H9 (cell line): ENCODE measurements around the gene GBP7. TPM values are rescaled to one million over a fixed set of nuclear protein-coding genes. Genes with fewer than 3 reads are reported as not detected.

Source experiments
- DNase-seq: peaks from one replicate; pipeline ENCODE4 v3.0.0-alpha.2; 2017
- H2AFZ ChIP-seq: one replicate; pipeline ENCODE4 v1.6.1; 2013; ENCODE audit warnings: mild to moderate bottlenecking, low read length, control low read depth, moderate library complexity
- H2AK5ac ChIP-seq: 2 replicates; pipeline ENCODE4 v1.6.1; 2013; ENCODE audit warnings: low read length, control low read depth, mixed read lengths; ENCODE audit not compliant: insufficient read length
- H2BK120ac ChIP-seq: one replicate; pipeline ENCODE4 v1.6.1; 2013; ENCODE audit warnings: low read depth, mild to moderate bottlenecking, low read length, control low read depth, inconsistent platforms; ENCODE audit not compliant: poor library complexity, severe bottlenecking
- H2BK12ac ChIP-seq: 2 replicates; pipeline ENCODE4 v1.6.1; 2013; ENCODE audit warnings: low read length, control low read depth, mixed read lengths, low read depth; ENCODE audit not compliant: insufficient read length
- H2BK15ac ChIP-seq: 2 replicates; pipeline ENCODE4 v1.6.1; 2013; ENCODE audit warnings: low read depth, low read length, control low read depth
- H2BK20ac ChIP-seq: one replicate; pipeline ENCODE4 v1.6.1; 2013; ENCODE audit warnings: low read depth, mild to moderate bottlenecking, low read length, control low read depth, inconsistent platforms; ENCODE audit not compliant: poor library complexity, severe bottlenecking
- H2BK5ac ChIP-seq: 2 replicates; pipeline ENCODE4 v1.6.1; 2013; ENCODE audit warnings: low read length, control low read depth, mixed read lengths; ENCODE audit not compliant: insufficient read length
- H3K14ac ChIP-seq: 2 replicates; pipeline ENCODE4 v1.6.1; 2013; ENCODE audit warnings: low read length, control low read depth; ENCODE audit not compliant: insufficient read depth
- H3K18ac ChIP-seq: 2 replicates; pipeline ENCODE4 v1.6.1; 2013; ENCODE audit warnings: low read depth, mild to moderate bottlenecking, mixed read lengths, low read length, control low read depth; ENCODE audit not compliant: insufficient read length
- H3K23ac ChIP-seq: 2 replicates; pipeline ENCODE4 v1.6.1; 2013; ENCODE audit warnings: low read length, control low read depth, mixed read lengths, low read depth; ENCODE audit not compliant: insufficient read length
- H3K23me2 ChIP-seq: 2 replicates; pipeline ENCODE4 v1.6.1; 2013; ENCODE audit warnings: low read depth, mild to moderate bottlenecking, mixed read lengths, low read length, control low read depth; ENCODE audit not compliant: insufficient read length, poor library complexity, severe bottlenecking
- H3K27ac ChIP-seq: 2 replicates; pipeline ENCODE4 v1.5.1; 2013; ENCODE audit warnings: low read length, control low read depth, mixed read lengths, low read depth; ENCODE audit not compliant: insufficient read length
- H3K27me3 ChIP-seq: 2 replicates; pipeline ENCODE4 v1.6.1; 2013; ENCODE audit warnings: low read length, control low read depth, inconsistent platforms; ENCODE audit not compliant: insufficient read depth
- H3K4ac ChIP-seq: 2 replicates; pipeline ENCODE4 v1.6.1; 2013; ENCODE audit warnings: low read depth, mild to moderate bottlenecking, control low read depth, inconsistent platforms, low read length, moderate library complexity
- H3K4me1 ChIP-seq: 2 replicates; pipeline ENCODE4 v1.6.1; 2013; ENCODE audit warnings: low read length, control low read depth, inconsistent platforms; ENCODE audit not compliant: insufficient read depth
- H3K4me2 ChIP-seq: 2 replicates; pipeline ENCODE4 v1.6.1; 2013; ENCODE audit warnings: low read length, control low read depth, mixed read lengths; ENCODE audit not compliant: insufficient read length, insufficient read depth
- H3K56ac ChIP-seq: 2 replicates; pipeline ENCODE4 v1.6.1; 2013; ENCODE audit warnings: low read depth, mild to moderate bottlenecking, mixed read lengths, low read length, control low read depth; ENCODE audit not compliant: insufficient read length
- H3K79me1 ChIP-seq: 2 replicates; pipeline ENCODE4 v1.6.1; 2013; ENCODE audit warnings: low read depth, mild to moderate bottlenecking, moderate library complexity, low read length, control low read depth, inconsistent platforms; ENCODE audit not compliant: insufficient read depth, poor library complexity, severe bottlenecking
- H3K79me2 ChIP-seq: 2 replicates; pipeline ENCODE4 v1.6.1; 2013; ENCODE audit warnings: low read length, control low read depth, inconsistent platforms; ENCODE audit not compliant: insufficient read depth
- H3K9ac ChIP-seq: 2 replicates; pipeline ENCODE4 v1.6.1; 2013; ENCODE audit warnings: low read length, control low read depth, mixed read lengths; ENCODE audit not compliant: insufficient read length; ENCODE audit errors: extremely low read depth
- H3K9me3 ChIP-seq: one replicate; pipeline ENCODE4 v1.6.1; 2013; ENCODE audit warnings: low read depth, low read length, inconsistent platforms; ENCODE audit not compliant: control insufficient read depth
- H3T11ph ChIP-seq: one replicate; pipeline ENCODE4 v1.6.1; 2013; ENCODE audit warnings: mild to moderate bottlenecking, low read length, control low read depth, inconsistent platforms
- H4K20me1 ChIP-seq: one replicate; pipeline ENCODE4 v1.6.1; 2013; ENCODE audit not compliant: control insufficient read depth, insufficient read length, insufficient read depth
- H4K5ac ChIP-seq: 2 replicates; pipeline ENCODE4 v1.6.1; 2013; ENCODE audit warnings: low read depth, mild to moderate bottlenecking, mixed read lengths, low read length, control low read depth; ENCODE audit not compliant: insufficient read length
- H4K8ac ChIP-seq: replicated peaks from 2 replicates; pipeline ENCODE4 v1.6.1; 2013; ENCODE audit warnings: low read length, control low read depth, mixed read lengths, low read depth; ENCODE audit not compliant: insufficient read length
- H4K91ac ChIP-seq: 2 replicates; pipeline ENCODE4 v1.6.1; 2013; ENCODE audit warnings: low read depth, mild to moderate bottlenecking, moderate library complexity, mixed read lengths, low read length, control low read depth; ENCODE audit not compliant: insufficient read length
- H3K27ac Mint-ChIP-seq, 3 experiments: 2 replicates in 2 of 3; 3 replicates in 1 of 3; pipeline ENCODE4 v1.8.0; 2020 to 2021; ENCODE audit warnings: mixed read lengths in 3 of 3, mild to moderate bottlenecking in 1 of 3, moderate library complexity in 1 of 3
- H3K27me3 Mint-ChIP-seq: 2 replicates; pipeline ENCODE4 v1.8.0; 2021; ENCODE audit warnings: low read depth, mild to moderate bottlenecking, moderate library complexity, mixed read lengths
- H3K36me3 Mint-ChIP-seq, 3 experiments: 2 replicates in 2 of 3; 3 replicates in 1 of 3; pipeline ENCODE4 v1.8.0; 2020 to 2021; ENCODE audit warnings: low read depth in 3 of 3, mixed read lengths in 3 of 3; ENCODE audit not compliant: insufficient read depth in 1 of 3
- H3K4me1 Mint-ChIP-seq, 2 experiments: 2 replicates each; pipeline ENCODE4 v1.8.0; 2020; ENCODE audit warnings: mixed read lengths in 2 of 2
- H3K4me3 Mint-ChIP-seq, 2 experiments: 2 replicates in 1 of 2; 3 replicates in 1 of 2; pipeline ENCODE4 v1.8.0; 2020 to 2021; ENCODE audit warnings: mild to moderate bottlenecking in 2 of 2, mixed read lengths in 2 of 2, moderate library complexity in 1 of 2
- H3K9me3 Mint-ChIP-seq, 2 experiments: 2 replicates in 1 of 2; 3 replicates in 1 of 2; pipeline ENCODE4 v1.8.0; 2020; ENCODE audit warnings: mild to moderate bottlenecking in 2 of 2, mixed read lengths in 2 of 2, moderate library complexity in 1 of 2
- CTCF ChIP-seq: fragments of 200-600 bp; sonication (generic); conservative IDR thresholded peaks from 3 replicates; pipeline ENCODE4 v1.8.0; 2021; ENCODE audit warnings: antibody characterized with exemption, mild to moderate bottlenecking
- WGBS: extraction: QIAGEN DNeasy Blood & Tissue Kit; methylation state at CpG from one replicate; pipeline ENCODE4 v1.1.7; 2013; ENCODE audit warnings: missing lambda C conversion rate, low lambda C conversion rate, mixed read lengths; ENCODE audit not compliant: insufficient read length; ENCODE audit errors: extremely low coverage; 5-methylcytosine and 5-hydroxymethylcytosine counted together
- total RNA-seq: library from RNA; stranded (reverse); gene quantifications from 2 replicates; pipeline ENCODE4 v1.2.1, GENCODE V29; 2021

The GBP7 gene
- total RNA-seq, 1 experiment from 2014 or later = not detected

GRCh38 chr1:89104687-89105086, 71.1 kb downstream of the GBP7 start:
- no peak overlapping the region for H2BK15ac ChIP-seq
- Mint-ChIP-seq H3K4me3 (no peak overlapping the region), H3K27ac (no peak overlapping the region), H3K27me3 (no peaks in the 10 kb centered on the region), H3K9me3 (no peaks in the 10 kb centered on the region; a peak in 1 of 5 replicates), H3K4me1 (peaks cover 9 to 13% of the 10 kb centered on the region in 2 experiments), H3K36me3 (peaks cover 0 to 2% (median 0%) of the 10 kb centered on the region in 3 experiments; a peak in 1 of 7 replicates)
- H3K4me1 ChIP-seq = no peaks in the 10 kb centered on the region
- no peak overlapping the region for H3K23ac ChIP-seq
- no peaks in the 10 kb centered on the region for H3K23me2 ChIP-seq
- no peak overlapping the region for H2BK12ac ChIP-seq
- no peak overlapping the region for H3K9ac ChIP-seq
- no peak overlapping the region for H4K5ac ChIP-seq
- H4K8ac ChIP-seq = no peak overlapping the region
- no peaks in the 10 kb centered on the region for H4K20me1 ChIP-seq
- H2BK5ac ChIP-seq = no peak overlapping the region
- no peak overlapping the region for H3K27ac ChIP-seq
- H2BK120ac ChIP-seq = no peak overlapping the region
- no peaks in the 10 kb centered on the region for H3K79me1 ChIP-seq
- no peak overlapping the region for H3K56ac ChIP-seq
- no peak overlapping the region for H2AFZ ChIP-seq
- WGBS = no CpG with 5 or more reads among the region's 17 CpGs
- no peak overlapping the region for H2BK20ac ChIP-seq
- H3K79me2 ChIP-seq = no peaks in the 10 kb centered on the region
- no peak overlapping the region for H3K4me2 ChIP-seq
- H3K9me3 ChIP-seq = no peaks in the 10 kb centered on the region
- no peak overlapping the region for H2AK5ac ChIP-seq
- H3K14ac ChIP-seq = no peak overlapping the region
- H3K4ac ChIP-seq = no peak overlapping the region
- no peak overlapping the region for H4K91ac ChIP-seq
- peak; percentile 62 for DNase-seq
- no peak overlapping the region for H3T11ph ChIP-seq
- no peak overlapping the region for H3K18ac ChIP-seq
- no peaks in the 10 kb centered on the region for H3K27me3 ChIP-seq
- TF ChIP-seq CTCF = no peak
